Muscle of arm (tissue), 12 donors: ENCODE results near the gene CPD. TPM values are rescaled to one million over a fixed set of nuclear protein-coding genes. Genes with fewer than 3 reads are reported as not detected.
"Not testable (repeated sequence)": the region's sequence is repeated elsewhere in the genome, so short reads cannot be mapped to it uniquely, and the experiment has no call there.

Experiments used
- DNase-seq: peaks from one replicate; pipeline ENCODE4 v3.0.0-alpha.2; 2013
- polyA plus RNA-seq, 12 donors: library from polyadenylated mRNA; unstranded; fragments of 120-200 nt; gene quantifications; one replicate each; pipeline ENCODE4 v1.2.1, GENCODE V29; 2013; ENCODE audit not compliant: insufficient read length in 12 of 12

CPD gene
- polyA plus RNA-seq, 12 donors: 19.1 to 39.0 (median 28.4) TPM; not detected in 1

DNA sequence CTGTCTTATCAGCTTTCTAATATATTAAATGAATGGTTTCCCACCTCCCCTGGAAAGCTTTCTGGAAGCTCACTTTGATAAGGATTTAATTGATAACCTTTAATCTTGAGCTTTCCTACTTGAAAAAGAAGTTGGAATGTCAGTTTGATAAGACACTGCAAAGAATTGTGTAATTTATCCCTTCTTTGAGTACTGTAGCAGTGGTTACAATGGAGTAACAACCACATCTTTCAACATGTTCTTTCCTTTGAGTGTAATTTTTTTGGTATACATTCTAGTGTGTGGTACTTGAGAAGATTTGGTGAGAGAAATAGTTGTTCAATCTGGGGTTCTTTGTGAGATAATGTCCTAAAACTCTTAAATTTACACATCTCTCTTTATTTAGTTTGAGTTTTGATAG lies 43.4 kb downstream of the CPD start:
- no peak for DNase-seq

DNA sequence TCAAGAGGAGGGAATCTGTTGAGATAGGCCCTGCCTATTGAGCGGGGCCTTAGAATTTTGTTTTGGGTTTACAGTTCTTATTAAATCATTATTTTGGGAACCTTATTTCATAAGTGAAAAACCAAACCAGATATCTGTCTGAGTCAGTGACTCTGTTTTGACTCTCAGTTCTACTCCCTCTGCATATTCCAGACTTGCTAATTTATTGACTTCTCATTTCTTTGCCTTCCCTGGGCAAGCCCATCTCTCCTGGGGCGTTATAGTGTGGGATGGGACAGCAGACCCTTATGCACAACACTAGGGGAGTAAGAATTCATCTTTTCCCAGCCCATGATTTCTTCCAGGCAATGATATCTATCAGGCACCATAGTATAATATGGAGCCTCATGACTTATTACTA lies 45.7 kb downstream of the CPD start:
- DNase-seq: no peak

DNA sequence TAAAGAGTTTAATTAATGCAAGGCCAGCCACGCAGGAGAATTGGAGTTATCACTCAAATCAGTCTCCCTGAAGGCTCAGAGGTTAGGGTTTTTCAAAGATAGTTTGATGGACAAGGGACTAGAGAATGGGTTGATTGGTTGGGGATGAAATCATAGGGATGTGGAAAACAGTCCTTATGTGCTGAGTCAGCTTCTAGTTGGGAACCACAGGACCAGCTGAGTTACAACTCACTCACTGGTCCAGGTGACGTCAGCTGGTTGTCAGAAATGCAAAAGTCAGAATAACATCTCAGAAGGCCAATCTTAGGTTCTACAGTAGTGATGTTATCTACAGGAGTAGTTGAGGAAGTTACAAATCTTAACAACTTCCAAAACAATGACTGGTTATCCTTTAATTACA lies 47.6 kb downstream of the CPD start:
- no peak for DNase-seq

DNA sequence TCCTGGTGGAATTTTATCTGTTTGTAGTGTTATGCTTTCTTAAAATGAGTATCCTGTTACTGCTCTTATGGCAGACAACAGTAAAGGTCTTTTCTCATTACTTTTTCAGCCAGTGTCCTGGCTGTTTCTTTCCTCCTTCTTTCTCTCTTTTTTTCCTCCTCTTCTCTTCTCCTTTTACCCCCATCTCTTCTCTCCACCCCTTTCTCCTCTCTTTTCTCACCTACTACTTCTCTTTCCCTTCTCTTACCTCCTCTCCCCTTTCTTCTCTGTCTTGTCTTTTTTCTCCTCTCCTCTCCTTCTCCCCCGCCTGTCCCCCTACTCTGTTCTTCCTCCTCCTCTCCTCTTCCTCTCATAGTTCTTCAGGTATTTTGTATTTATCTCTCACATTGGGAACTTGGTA lies 48.9 kb downstream of the CPD start:
- no peak for DNase-seq

DNA sequence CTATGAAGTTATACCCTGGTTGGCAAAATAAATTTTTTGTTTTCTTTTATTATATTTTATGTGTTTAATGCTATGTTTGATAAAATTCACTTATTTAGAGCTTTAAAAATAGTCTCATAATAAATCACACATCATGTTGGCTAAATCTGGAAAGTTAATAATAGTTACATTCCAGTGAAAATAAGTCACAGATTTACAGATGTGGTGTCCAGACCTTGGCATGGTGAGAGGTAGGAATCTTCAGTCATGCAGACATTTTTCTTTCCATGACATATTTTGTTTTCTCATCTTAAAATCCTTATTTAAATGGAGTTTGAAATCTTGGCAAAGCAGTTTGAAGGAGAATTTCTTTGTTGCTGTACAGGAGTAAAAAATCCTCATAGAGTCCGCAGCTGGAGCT lies 50.4 kb downstream of the CPD start:
- DNase-seq: peak; percentile 41

DNA sequence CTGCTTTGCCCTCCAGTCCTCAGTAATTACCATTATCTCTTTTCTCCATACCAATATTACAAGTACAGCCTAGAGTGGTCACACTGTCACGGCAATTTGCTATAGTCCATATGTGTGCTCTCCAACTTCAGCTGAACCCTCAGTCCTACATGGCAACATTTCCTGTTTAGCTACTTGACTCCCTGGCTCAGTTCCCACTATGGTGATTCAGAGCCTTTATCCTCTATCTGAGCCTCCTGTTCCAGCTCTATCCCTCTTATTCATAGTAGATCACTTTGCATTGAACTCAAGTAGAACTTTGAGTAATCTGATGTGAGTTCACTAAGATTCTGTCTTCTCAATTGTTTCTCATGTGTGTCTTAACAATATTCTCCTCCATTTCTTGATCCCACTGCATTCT lies 54.8 kb downstream of the CPD start:
- DNase-seq: no peak

DNA sequence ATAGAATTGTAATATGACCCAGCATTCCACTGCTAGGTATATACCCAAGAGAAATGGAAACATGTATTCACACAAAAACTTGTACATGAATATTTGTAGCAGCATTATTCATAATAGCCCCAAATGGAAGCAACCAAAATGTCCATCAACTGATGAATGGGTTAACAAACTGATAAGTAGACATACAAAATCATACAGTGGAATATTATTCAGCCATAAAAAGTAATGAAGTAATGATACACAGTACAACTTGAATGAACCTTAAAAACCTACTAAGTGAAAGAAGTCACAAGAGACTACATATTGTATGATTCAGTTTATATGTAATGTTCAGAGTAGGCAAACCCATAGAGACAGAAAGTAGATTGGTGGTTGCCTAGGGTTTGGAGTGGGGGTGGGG lies 58.0 kb downstream of the CPD start:
- no peak for DNase-seq

DNA sequence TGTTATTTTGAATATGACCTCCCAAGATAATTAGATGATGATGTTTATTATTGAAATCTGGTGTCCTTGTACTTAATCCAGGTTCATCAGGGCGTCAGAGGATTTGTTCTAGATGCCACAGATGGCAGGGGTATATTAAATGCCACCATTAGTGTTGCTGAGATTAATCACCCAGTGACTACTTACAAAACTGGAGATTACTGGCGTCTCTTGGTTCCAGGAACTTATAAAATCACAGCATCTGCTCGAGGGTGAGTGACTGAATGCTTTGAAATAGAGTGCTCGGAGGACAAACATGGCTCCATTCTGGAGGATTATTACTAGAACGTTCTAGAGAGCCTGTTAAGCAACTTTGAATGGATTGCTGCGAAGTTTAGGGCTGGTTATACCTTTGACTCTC lies 65.0 kb downstream of the CPD start:
- no peak for DNase-seq

DNA sequence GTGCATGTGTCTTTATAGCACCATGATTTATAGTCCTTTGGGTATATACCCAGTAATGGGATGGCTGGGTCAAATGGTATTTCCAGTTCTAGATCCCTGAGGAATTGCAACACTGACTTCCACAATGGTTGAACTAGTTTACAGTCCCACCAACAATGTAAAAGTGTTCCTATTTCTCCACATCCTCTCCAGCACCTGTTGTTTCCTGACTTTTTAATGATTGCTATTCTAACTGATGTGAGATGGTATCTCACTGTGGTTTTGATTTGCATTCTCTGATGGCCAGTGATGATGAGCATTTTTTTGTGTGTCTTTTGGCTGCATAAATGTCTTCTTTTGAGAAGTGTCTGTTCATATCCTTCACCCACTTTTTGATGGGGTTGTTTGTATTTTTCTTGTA lies 67.9 kb downstream of the CPD start:
- not testable (repeated sequence) for DNase-seq

DNA sequence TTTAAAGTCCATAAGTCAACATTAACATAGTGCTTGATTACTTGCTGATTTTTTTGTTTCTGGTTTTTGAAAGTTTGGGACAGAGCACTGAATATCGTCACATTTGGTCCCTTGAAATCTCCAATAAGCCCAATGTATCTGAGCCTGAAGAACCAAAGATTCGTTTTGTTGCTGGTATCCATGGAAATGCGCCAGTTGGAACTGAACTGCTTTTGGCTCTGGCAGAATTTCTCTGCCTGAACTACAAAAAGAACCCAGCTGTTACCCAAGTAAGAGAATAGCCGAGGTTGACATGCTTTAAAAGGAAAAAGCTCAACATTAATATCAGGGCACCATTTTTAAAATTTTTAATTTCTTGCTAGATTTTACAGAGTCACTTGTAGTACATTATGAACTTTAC lies 70.8 kb downstream of the CPD start:
- peak; percentile 23 for DNase-seq

DNA sequence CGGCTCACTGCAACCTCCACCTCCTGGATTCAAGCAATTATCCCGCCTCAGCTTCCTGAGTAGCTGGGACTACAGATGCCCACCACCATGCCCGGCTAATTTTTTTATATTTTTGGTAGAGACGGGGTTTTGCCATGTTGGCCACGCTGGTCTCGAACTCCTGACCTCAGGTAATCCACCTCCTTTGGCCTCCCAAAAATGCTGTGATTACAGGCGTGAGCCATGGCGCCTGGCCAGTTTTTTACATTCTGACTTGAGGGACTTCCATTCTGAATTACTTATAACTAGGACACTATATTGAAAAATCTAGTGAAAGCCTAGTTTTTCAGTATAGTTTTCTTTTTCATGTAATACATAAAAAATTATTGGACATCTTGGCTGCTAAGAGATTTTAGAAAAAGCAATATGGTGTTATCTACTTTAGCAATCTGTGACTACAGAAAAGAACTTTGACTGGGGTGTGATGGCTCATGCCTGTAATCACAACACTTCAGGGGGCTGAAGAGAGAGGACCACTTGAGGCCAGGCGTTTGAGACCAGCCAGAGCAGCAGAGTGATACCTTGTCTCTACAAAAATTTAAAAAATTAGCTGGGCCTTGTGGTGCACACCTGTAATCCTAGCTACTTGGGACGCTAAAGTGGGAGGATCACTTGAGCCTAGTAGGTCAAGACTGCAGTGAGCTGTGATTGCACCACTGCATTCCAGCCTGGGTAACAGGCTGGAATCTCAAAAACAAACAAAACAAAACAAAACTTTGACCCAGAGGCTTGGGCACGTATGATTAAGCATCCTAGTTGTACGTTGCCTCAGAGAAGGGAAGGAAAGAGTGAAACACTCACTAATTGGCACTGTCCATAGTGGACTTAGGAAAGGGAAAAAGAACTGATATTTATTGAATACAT lies 71.6 kb downstream of the CPD start:
- no peak for DNase-seq

DNA sequence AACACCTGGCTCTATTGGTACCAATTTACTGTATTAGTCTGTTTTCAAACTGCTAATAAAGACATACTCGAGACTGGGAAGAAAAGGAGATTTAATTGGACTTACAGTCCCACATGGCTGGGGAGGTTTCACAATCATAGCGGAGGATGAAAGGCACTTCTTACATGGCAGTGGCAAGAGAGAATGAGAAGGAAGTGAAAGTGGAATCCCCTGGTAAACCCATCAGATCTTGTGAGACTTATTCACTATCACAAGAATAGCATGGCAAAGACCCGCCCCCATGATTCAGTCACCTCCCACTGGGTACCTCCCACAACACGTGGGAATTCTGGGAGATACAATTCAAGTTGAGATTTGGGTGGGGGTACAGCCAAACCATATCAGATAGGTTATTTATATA lies 75.9 kb downstream of the CPD start:
- DNase-seq: no peak

DNA sequence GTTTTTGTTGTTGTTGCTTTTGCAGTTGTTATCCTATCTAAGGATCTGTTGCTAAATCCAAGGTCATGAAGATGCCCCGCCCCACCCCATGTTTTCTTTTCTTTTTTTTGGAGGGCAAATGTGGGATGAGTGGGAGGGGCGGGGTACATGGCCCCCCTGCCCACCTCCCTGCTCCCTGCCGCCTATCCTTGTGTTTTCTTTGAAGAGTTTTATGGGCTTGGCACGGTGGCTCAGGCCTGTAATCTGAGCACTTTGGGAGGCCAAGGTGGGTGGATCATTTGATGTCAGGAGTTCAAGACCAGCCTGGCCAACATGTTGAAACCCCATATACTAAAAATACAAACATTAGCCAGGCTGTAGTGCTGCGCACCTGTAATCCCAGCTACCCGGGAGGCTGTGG lies 79.6 kb downstream of the CPD start:
- no peak for DNase-seq

DNA sequence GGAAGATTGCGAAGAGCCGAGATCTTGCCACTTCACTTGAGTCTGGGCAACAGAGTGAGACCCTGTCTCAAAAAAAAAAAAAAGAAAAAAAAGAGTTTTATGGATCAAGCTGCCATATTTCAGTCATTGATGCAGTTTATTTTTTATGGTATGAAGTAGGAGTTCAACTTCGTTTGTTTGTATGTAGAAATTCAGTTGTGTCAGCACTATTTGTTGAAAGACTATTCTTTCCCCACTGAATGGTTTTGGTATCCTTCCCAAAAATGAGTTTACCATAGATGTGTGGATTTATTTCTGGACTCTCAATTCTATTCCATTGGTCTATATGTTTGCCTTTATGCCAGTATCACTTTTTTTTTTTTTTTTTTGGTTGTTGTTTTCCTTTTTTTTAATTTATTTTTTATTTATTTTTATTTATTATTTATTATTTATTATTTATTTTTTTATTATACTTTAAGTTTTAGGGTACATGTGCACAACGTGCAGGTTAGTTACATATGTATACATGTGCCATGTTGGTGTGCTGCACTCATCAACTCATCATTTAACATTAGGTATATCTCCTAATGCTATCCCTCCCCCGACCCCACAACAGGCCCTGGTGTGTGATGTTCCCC lies 80.2 kb downstream of the CPD start:
- not testable (repeated sequence) for DNase-seq

DNA sequence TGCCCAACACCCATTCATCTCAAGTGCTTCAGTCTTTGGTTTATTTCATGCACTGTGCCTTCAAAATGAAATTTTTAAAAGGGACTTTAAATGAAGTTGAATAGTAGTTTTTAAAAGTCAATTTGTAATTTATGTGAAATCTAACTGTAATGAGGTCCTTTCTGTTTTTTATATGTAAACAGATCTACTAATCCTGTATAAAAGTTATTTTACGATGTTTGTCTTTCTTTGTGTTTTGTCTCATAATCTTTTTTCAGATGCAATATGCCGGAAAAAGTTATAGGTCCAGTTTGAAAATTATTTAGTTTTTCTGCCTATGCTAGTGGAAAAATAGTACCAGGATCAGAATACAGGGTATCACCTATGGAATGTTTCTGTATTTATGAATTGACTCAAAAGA lies 89.7 kb downstream of the CPD start:
- DNase-seq: no peak

DNA sequence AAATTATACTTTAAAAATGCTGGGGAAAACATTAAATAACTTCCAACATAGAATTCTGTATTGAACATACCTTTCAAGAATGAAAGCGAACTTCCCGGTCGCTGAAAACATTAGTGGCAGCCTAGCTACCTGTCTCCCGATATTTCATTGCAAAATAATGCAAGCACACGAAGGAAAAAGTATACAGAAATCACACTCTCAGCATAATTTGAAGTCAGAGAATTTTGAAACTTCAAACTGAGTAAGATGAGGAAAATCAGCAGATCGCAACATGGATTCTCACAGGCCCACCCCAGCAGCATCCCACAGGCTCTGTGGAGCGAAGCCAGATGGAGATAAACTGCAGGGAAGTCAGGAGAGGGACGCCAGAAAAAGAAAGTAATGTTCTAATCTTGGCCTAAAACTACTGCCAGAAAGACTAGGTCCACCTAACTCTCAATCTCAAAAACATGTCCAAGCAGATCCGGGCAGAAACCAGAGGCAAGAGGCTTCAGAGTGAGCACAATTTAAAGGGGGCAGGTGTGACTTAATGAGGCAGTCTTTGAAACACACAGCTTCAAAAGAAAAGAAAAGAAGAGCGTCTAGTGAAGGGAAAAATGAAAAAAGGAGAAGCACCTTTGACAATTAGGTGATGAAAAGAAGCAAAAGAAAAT lies 93.6 kb downstream of the CPD start:
- peak; percentile 7 for DNase-seq

DNA sequence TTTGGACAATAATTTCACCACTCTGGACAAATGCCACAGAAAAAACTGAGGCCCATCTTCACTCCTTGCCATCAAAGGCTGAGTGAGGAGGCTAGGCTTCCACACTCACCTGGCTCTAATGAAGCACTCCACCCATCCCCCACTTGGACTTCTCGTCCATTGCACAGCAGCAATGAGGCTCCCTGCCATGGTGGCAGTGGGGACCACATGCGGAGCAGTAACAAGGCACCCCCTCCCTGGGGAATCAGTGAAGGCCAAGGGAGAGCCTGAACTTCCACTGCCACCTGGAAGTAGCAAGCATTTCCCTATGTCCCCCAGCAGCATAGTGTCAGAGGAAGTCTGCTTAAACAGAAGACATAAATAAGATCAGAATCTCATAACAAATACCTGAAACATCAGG lies 96.5 kb downstream of the CPD start:
- DNase-seq: no peak

DNA sequence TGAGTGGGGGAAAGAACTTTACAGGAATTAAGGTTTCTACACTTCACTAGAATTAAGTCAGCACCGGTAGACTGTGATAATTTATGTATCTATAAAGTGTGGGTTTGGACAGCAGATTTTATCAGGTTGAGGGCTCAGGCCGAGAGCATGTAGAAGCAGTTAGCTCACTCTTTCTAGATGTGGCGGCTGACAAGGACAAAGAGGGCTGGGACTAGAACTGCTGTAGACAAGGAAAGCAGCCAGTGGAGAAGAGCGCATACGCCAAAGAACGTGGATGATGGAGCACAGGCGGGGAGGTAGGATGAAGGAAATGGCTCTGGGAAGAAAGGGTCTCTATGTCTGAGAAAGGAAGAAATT lies 98.0 kb downstream of the CPD start:
- no peak for DNase-seq

DNA sequence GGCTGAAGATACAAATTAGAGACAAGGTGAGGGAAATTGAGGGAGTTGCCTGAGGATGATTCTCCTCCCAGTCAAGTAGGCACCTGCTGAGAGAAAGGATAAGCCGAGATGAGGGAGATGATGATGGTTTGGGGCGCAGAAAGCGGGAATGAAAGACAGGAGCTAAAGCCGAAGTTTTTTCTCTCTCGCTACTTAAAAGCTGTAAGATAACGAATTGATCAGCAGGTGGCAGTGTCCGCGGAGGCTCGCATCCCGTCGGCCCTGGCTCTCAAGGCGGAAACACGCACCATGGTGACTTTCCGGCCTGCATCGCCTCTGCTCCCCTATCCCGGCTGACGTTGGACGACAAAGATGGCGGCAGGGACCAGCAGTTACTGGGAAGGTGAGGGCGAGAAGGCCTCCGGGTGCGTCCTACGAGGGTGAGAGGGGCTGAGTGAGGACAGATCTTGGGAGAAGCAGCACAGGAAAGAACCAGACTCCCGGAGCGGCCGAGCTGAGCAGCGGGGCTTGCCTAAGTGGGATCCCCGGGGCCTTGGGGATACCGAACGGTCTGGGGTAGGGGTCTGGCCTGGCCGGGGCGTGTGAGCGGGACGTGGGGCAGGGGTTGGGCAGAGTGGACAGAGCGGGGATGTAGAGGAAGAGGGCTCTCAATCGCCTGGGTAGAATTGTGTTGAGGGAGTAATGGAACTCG lies 98.5 kb downstream of the CPD start, which contains the start of gene GOSR1:
Gene GOSR1, plus strand, starts transcription at position 326 of the 691 bp plus-strand sequence. Its CDS starts 26 bp downstream, at position 352.
- DNase-seq: peak; percentile 97

DNA sequence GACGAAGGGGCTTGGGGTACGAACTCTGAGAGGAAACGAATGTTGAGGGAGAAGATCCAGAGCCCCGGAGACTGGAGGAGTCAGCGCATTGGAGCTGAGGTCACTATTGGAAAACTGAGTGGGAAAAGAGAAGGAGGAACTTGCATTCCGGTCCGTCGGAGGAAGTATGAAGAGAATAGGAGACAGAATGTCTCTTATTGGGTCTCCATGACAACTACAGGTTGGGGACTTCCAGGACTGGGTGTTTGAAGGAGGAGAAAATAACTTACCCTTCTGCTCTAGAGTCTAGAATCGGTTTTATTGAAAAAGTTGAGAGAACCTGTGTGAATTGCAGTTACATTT lies 99.0 kb downstream of the CPD start:
- DNase-seq: no peak

DNA sequence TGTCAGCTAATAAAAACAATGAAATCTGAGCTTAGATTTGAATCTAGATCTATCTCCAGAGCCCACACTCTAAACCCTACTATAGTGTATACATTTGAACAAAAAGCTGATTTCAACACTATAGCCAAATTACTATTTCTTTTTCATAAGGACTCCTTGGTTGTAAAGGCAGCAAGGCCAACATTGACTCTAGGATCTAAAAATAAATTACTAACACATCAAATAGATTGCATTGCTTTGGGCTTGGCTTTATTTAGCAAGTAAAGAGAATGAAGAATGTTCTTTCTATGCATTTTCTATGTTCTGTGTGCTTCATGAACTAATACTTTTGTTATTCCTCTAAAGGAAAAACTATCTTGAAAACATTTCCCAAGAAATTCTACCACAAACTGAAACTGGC lies 103.8 kb downstream of the CPD start:
- DNase-seq: no peak

DNA sequence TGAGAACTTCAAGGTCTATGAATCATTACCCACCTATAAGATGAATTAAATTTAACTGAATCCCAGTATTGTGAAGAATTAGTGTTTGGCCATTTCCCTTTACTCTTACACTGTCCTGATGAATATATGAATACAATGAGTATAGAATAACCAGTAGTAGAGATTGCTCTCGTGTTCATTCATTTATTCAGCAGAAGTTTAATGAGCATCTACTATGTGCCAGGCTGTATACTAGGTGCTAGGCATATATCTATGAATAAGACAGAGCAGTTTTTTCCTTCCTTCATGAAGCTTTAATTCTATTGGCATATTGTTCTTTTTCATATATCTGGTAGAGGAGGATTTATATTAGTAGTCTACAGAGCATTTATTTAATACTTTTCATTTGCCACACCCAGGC lies 104.4 kb downstream of the CPD start:
- no peak for DNase-seq

DNA sequence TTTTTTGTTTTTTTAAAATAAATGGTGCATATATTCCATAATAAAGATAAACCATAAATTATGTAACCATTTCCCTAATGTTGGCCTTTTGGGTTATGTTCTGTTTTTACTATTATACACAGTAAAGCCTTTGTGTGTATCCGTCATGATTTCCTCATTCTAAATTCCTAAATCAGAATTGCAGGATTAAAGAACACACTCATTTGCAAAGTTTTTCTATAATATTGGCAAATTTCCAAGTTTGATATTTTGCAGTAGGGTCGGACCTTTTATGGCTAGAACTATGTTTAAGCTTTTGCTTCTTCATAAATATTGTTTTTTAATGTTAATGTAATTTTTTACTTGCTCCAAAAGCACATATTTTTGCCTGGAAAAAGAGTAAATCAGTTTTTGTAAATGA lies 115.1 kb downstream of the CPD start:
- DNase-seq: no peak
